ENCODE measurements around the gene PDE4D. TPM values are rescaled to one million over a fixed set of nuclear protein-coding genes. Genes with fewer than 3 reads are reported as not detected.
A peak's percentile ranks its signal among the peaks of the same experiment; 100 is the strongest.

PDE4D gene
- total RNA-seq, 1 donor = 19.9 TPM

DNA sequence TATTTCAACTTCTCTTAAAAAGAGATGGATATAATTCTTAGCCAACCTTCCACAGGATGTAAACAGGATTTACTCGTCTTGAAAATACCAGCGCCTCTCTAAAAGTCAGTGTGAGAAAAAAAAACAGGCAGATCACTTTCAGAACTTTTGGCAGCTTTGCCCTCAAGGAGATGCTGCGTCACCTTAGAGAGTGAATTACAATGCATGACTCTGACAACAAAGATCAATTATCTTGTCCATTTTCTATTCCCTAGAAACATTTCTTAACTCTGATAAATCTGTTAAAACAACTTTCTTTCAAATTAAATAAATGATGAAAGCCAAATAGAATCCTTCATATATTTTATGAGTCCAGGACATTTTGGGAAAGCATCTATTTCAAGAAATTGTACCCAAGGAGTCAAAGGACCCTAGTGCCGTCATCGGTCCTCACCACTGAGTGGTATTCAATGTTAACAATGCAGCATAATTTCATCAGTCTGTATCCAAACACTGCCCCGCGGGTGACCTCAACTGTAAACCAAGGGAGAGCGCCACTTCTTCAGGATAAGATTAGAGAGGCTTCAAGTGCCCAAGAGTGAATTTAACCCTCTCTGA lies 536.0 kb downstream of the PDE4D start:
- Histone ChIP-seq H3K4me3 (ENCODE audit: insufficient read depth, low read length) (no peak overlapping the region), H3K4me1 (ENCODE audit: insufficient read depth, low read length) (no peaks in the 10 kb centered on the region), H3K27me3 (ENCODE audit: insufficient read depth, low read length) (no peaks in the 10 kb centered on the region), H3K36me3 (ENCODE audit: insufficient read depth, low read length) (no peaks in the 10 kb centered on the region), H3K79me2 (ENCODE audit: insufficient read depth, low read length) (no peaks in the 10 kb centered on the region), H3K9me3 (ENCODE audit: low read depth, low read length) (no peaks in the 10 kb centered on the region), H4K20me1 (ENCODE audit: insufficient read depth, low read length) (no peaks in the 10 kb centered on the region), H3K4me2 (ENCODE audit: insufficient read depth, low read length) (no peak overlapping the region), H2AFZ (ENCODE audit: low read length) (no peak overlapping the region), H3K27ac (ENCODE audit: low read depth, low read length) (no peak overlapping the region)
- DNase-seq (ENCODE audit: insufficient read length, low spot score, missing footprints) = peak; percentile 9
- TF ChIP-seq, protein P1, sequence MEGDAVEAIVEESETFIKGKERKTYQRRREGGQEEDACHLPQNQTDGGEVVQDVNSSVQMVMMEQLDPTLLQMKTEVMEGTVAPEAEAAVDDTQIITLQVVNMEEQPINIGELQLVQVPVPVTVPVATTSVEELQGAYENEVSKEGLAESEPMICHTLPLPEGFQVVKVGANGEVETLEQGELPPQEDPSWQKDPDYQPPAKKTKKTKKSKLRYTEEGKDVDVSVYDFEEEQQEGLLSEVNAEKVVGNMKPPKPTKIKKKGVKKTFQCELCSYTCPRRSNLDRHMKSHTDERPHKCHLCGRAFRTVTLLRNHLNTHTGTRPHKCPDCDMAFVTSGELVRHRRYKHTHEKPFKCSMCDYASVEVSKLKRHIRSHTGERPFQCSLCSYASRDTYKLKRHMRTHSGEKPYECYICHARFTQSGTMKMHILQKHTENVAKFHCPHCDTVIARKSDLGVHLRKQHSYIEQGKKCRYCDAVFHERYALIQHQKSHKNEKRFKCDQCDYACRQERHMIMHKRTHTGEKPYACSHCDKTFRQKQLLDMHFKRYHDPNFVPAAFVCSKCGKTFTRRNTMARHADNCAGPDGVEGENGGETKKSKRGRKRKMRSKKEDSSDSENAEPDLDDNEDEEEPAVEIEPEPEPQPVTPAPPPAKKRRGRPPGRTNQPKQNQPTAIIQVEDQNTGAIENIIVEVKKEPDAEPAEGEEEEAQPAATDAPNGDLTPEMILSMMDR (IDR thresholded peaks at IDR 0.05; ENCODE audit: extremely low read depth, low read depth, low read length) = no peak

DNA sequence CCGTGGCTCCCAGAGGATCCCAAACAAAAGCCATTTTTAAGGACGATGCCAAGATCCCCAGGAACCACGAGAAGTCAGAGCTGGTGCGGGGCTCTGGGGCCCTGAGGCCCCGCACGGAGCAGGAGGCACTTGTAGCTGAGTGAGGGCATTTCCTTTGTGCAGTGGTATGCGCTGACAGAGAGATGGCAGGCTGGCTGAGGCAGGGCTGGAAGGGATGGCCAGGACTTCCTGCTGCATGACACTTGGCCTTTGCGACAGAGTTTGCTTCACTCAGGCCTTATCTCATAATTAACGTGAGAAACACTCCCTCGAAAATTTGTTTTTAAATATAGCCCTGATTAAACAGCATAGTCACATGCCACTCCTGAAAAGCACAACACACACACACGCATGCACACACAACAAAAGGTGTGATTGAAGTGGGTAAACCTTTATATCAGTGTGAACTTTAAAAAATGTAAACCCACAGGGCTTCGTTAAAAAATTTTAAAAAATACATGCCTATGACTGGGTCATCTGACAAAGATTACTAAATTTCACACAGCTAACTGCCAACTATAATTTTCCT lies 536.6 kb downstream of the PDE4D start:
- no peak overlapping the region for H3K4me2 ChIP-seq (ENCODE audit: insufficient read depth, low read length)

GRCh38 chr5:59354811-59355210 lies 538.7 kb downstream of the PDE4D start:
- no peak overlapping the region for H3K27ac ChIP-seq (ENCODE audit: low read depth, low read length)
- TF ChIP-seq, protein P1 (IDR thresholded peaks at IDR 0.05; ENCODE audit: extremely low read depth, low read depth, low read length) = no peak
- H3K4me3 ChIP-seq (ENCODE audit: insufficient read depth, low read length) = no peak overlapping the region
- H3K9me3 ChIP-seq (ENCODE audit: low read depth, low read length) = no peaks in the 10 kb centered on the region
- H3K4me2 ChIP-seq (ENCODE audit: insufficient read depth, low read length) = no peak overlapping the region
- no peaks in the 10 kb centered on the region for H3K79me2 ChIP-seq (ENCODE audit: insufficient read depth, low read length)
- no peak for DNase-seq (ENCODE audit: insufficient read length, low spot score, missing footprints)
- no peak overlapping the region for H2AFZ ChIP-seq (ENCODE audit: low read length)
- no peaks in the 10 kb centered on the region for H3K27me3 ChIP-seq (ENCODE audit: insufficient read depth, low read length)
- H3K4me1 ChIP-seq (ENCODE audit: insufficient read depth, low read length) = no peaks in the 10 kb centered on the region
- H4K20me1 ChIP-seq (ENCODE audit: insufficient read depth, low read length) = no peaks in the 10 kb centered on the region
- no peaks in the 10 kb centered on the region for H3K36me3 ChIP-seq (ENCODE audit: insufficient read depth, low read length)

More for the DNA sequence above, 536.6 kb downstream of the PDE4D start:
- no peak overlapping the region for H2AFZ ChIP-seq (ENCODE audit: low read length)
- H4K20me1 ChIP-seq (ENCODE audit: insufficient read depth, low read length) = no peaks in the 10 kb centered on the region
- DNase-seq (ENCODE audit: insufficient read length, low spot score, missing footprints) = no peak
- no peaks in the 10 kb centered on the region for H3K4me1 ChIP-seq (ENCODE audit: insufficient read depth, low read length)
- no peaks in the 10 kb centered on the region for H3K79me2 ChIP-seq (ENCODE audit: insufficient read depth, low read length)
- H3K9me3 ChIP-seq (ENCODE audit: low read depth, low read length) = no peaks in the 10 kb centered on the region
- H3K4me3 ChIP-seq (ENCODE audit: insufficient read depth, low read length) = no peak overlapping the region
- H3K36me3 ChIP-seq (ENCODE audit: insufficient read depth, low read length) = no peaks in the 10 kb centered on the region
- TF ChIP-seq, protein P1 (IDR thresholded peaks at IDR 0.05; ENCODE audit: extremely low read depth, low read depth, low read length) = no peak
- H3K27ac ChIP-seq (ENCODE audit: low read depth, low read length) = no peak overlapping the region
- H3K27me3 ChIP-seq (ENCODE audit: insufficient read depth, low read length) = no peaks in the 10 kb centered on the region

DNA sequence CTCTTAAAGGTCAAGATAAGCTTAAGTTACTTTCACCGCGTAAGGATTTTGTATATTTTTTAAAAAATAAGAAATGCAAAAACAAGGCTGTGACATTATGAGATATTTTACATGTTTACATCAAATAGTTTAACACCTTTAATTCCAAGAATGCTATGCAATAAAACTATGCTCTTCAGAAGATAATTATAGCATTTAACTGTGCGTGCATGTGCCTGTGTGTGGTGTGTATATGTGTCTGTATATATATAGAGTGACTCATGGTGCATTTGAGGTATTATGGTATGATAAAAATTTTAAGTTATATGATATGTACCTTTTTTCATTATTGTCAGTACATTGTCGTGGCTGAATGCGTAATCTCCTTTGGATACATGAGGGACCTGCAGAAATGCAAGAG lies 539.3 kb downstream of the PDE4D start:
- Histone ChIP-seq H3K4me3 (ENCODE audit: insufficient read depth, low read length) (no peak overlapping the region), H2AFZ (ENCODE audit: low read length) (no peak overlapping the region)

More for the DNA sequence above, 539.3 kb downstream of the PDE4D start:
- peak; percentile 44 for DNase-seq (ENCODE audit: insufficient read length, low spot score, missing footprints)
- no peaks in the 10 kb centered on the region for H3K4me1 ChIP-seq (ENCODE audit: insufficient read depth, low read length)
- no peaks in the 10 kb centered on the region for H3K79me2 ChIP-seq (ENCODE audit: insufficient read depth, low read length)
- H3K27ac ChIP-seq (ENCODE audit: low read depth, low read length) = no peak overlapping the region
- TF ChIP-seq, protein P1 (IDR thresholded peaks at IDR 0.05; ENCODE audit: extremely low read depth, low read depth, low read length) = no peak
- no peaks in the 10 kb centered on the region for H3K36me3 ChIP-seq (ENCODE audit: insufficient read depth, low read length)
- no peaks in the 10 kb centered on the region for H3K27me3 ChIP-seq (ENCODE audit: insufficient read depth, low read length)
- no peaks in the 10 kb centered on the region for H4K20me1 ChIP-seq (ENCODE audit: insufficient read depth, low read length)
- no peaks in the 10 kb centered on the region for H3K9me3 ChIP-seq (ENCODE audit: low read depth, low read length)
- no peak overlapping the region for H3K4me2 ChIP-seq (ENCODE audit: insufficient read depth, low read length)

All from osteoblast (primary cell).